Skin of body (tissue), 2 donors: Measurements from ENCODE around the gene ATP10B. TPM values are rescaled to one million over a fixed set of nuclear protein-coding genes. Genes with fewer than 3 reads are reported as not detected.
A peak's percentile ranks its signal among the peaks of the same experiment; 100 is the strongest.
"Not testable (repeated sequence)": the region's sequence is repeated elsewhere in the genome, so short reads cannot be mapped to it uniquely, and the experiment has no call there.

ENCODE experiments used
- DNase-seq: peaks from one replicate; lab custom pipeline; 2025; lab: John Stamatoyannopoulos, UW
- total RNA-seq: library from RNA; depleted of rRNA; stranded (reverse); fragments of >200 nt; gene quantifications from one replicate; pipeline ENCODE4 v1.2.3, GENCODE V29; 2014

Gene ATP10B
- total RNA-seq, 1 donor from 2014 or later, result 8.2 TPM

GRCh38 chr5:160824301-160825001 is 27.6 kb downstream of the ATP10B start:
- no peak for DNase-seq

- DNase-seq, result not testable (repeated sequence)
Measured at GRCh38 chr5:160812996-160813395, 39.0 kb downstream of the ATP10B start.

- no peak for DNase-seq
Measured at GRCh38 chr5:160805376-160805775, 46.6 kb downstream of the ATP10B start.

- peak; percentile 42 for DNase-seq
Measured at GRCh38 chr5:160802592-160802991, 49.4 kb downstream of the ATP10B start.

GRCh38 chr5:160800375-160801275 is 51.4 kb downstream of the ATP10B start:
- DNase-seq, result peak; percentile 87

- no peak for DNase-seq
Measured at GRCh38 chr5:160799184-160799583, 52.8 kb downstream of the ATP10B start.

GRCh38 chr5:160797020-160797419 is 55.0 kb downstream of the ATP10B start:
- no peak for DNase-seq

- DNase-seq, result no peak
Measured at GRCh38 chr5:160793530-160793899, 58.5 kb downstream of the ATP10B start.

GRCh38 chr5:160792732-160793529 is 59.1 kb downstream of the ATP10B start:
- DNase-seq, result no peak

GRCh38 chr5:160792281-160792680 is 59.7 kb downstream of the ATP10B start:
- no peak for DNase-seq

GRCh38 chr5:160789219-160789859 is 62.7 kb downstream of the ATP10B start:
- DNase-seq, result no peak

- DNase-seq, result no peak
Measured at GRCh38 chr5:160788102-160788660, 63.8 kb downstream of the ATP10B start.

GRCh38 chr5:160787240-160787639 is 64.8 kb downstream of the ATP10B start:
- no peak for DNase-seq

GRCh38 chr5:160774666-160775315 is 77.2 kb downstream of the ATP10B start:
- no peak for DNase-seq

- DNase-seq, result no peak
Measured at GRCh38 chr5:160773646-160774410, 78.2 kb downstream of the ATP10B start.

GRCh38 chr5:160772854-160773253 is 79.2 kb downstream of the ATP10B start:
- no peak for DNase-seq

GRCh38 chr5:160770718-160771117 is 81.3 kb downstream of the ATP10B start:
- DNase-seq, result no peak

GRCh38 chr5:160769301-160769700 is 82.7 kb downstream of the ATP10B start:
- DNase-seq, result no peak

- DNase-seq, result no peak
Measured at GRCh38 chr5:160767062-160767461, 84.9 kb downstream of the ATP10B start.

GRCh38 chr5:160760008-160760407 is 92.0 kb downstream of the ATP10B start:
- DNase-seq, result no peak
